NCI-H1092 (cell line): ENCODE results near the gene PALM.

ENCODE experiments used
- DNase-seq: peaks from one replicate; lab custom pipeline; 2025; lab: John Stamatoyannopoulos, UW

Gene PALM

GRCh38 chr19:752652-753517 lies 44.1 kb downstream of the PALM start:
- no peak for DNase-seq

GRCh38 chr19:754530-754929 lies 45.8 kb downstream of the PALM start:
- DNase-seq: no peak

- no peak for DNase-seq
Measured at GRCh38 chr19:755063-755462, 46.3 kb downstream of the PALM start.

GRCh38 chr19:756236-756635 lies 47.5 kb downstream of the PALM start:
- no peak for DNase-seq

GRCh38 chr19:756821-757688 lies 48.3 kb downstream of the PALM start:
- DNase-seq: no peak

GRCh38 chr19:757811-758668 lies 49.3 kb downstream of the PALM start:
- DNase-seq: no peak

- DNase-seq: no peak
Measured at GRCh38 chr19:763181-763580, 54.4 kb downstream of the PALM start.

GRCh38 chr19:763869-764268 lies 55.1 kb downstream of the PALM start:
- no peak for DNase-seq

GRCh38 chr19:764301-764700 lies 55.6 kb downstream of the PALM start:
- no peak for DNase-seq

- no peak for DNase-seq
Measured at GRCh38 chr19:765179-765738, 56.5 kb downstream of the PALM start.

- no peak for DNase-seq
Measured at GRCh38 chr19:768424-768823, 59.7 kb downstream of the PALM start.

- no peak for DNase-seq
Measured at GRCh38 chr19:769616-770015, 60.9 kb downstream of the PALM start.

- no peak for DNase-seq
Measured at GRCh38 chr19:771332-771785, 62.6 kb downstream of the PALM start.

- no peak for DNase-seq
Measured at GRCh38 chr19:772063-772462, 63.3 kb downstream of the PALM start.

GRCh38 chr19:772730-773436 lies 64.1 kb downstream of the PALM start:
- DNase-seq: no peak

GRCh38 chr19:776549-776948 lies 67.8 kb downstream of the PALM start:
- DNase-seq: no peak

- no peak for DNase-seq
Measured at GRCh38 chr19:778910-779653, 70.3 kb downstream of the PALM start.

- no peak for DNase-seq
Measured at GRCh38 chr19:780935-781334, 72.2 kb downstream of the PALM start.

- DNase-seq: no peak
Measured at GRCh38 chr19:781800-782184, 73.1 kb downstream of the PALM start.

- no peak for DNase-seq
Measured at GRCh38 chr19:782185-782877, 73.6 kb downstream of the PALM start.
